ENCODE measurements around the gene TTC9. TPM values are rescaled to one million over a fixed set of nuclear protein-coding genes. Genes with fewer than 3 reads are reported as not detected.

Gene TTC9
- total and polyA plus RNA-seq, 2 donors (not counting 1 experiment from before 2014, with no cell fraction given), result 1.9 to 4.3 TPM

GRCh38 chr14:70704960-70705359, 63.2 kb downstream of the TTC9 start:
- no peaks in the 10 kb centered on the region for H4K20me1 ChIP-seq (ENCODE audit: control insufficient read depth, extremely low read depth, insufficient read depth, low read length)
- H3K4me3 ChIP-seq (replicated peaks in 1 of 4; ENCODE audit: control extremely low read depth in 1 of 4, insufficient read depth in 1 of 4, low read depth in 3 of 4, low read length in 4 of 4), result no peak overlapping the region
- H3K79me2 ChIP-seq (ENCODE audit: control insufficient read depth, insufficient read depth, low read length), result no peaks in the 10 kb centered on the region
- H3K36me3 ChIP-seq (ENCODE audit: control insufficient read depth, insufficient read depth, low read length), result no peaks in the 10 kb centered on the region
- DNase-seq (ENCODE audit: low read depth in 2 of 2), result no peak
- H3K27ac ChIP-seq (ENCODE audit: insufficient read depth, low read length), result no peak overlapping the region
- H3K27me3 ChIP-seq (ENCODE audit: control insufficient read depth, insufficient read depth, low read length), result peaks cover 4% of the 10 kb centered on the region
- TF ChIP-seq CTCF (conservative IDR thresholded peaks at IDR 0.05 in 1 of 2, IDR thresholded peaks at IDR 0.05 in 1 of 2; ENCODE audit: low read depth in 1 of 2, low read length in 2 of 2) (no peak), EZH2 (IDR thresholded peaks at IDR 0.05; ENCODE audit: low read length, missing control alignments) (no peak)
- H3K4me1 ChIP-seq (ENCODE audit: control insufficient read depth, extremely low read depth, insufficient read depth, low read length), result no peaks in the 10 kb centered on the region
- H3K9me3 ChIP-seq (ENCODE audit: control insufficient read depth, insufficient read depth, low read depth, low read length), result no peaks in the 10 kb centered on the region
- H3K9ac ChIP-seq (ENCODE audit: insufficient read depth, low read length), result no peak overlapping the region
- no peak overlapping the region for H3K4me2 ChIP-seq (ENCODE audit: extremely low read depth, insufficient read depth, low read length)
- H2AFZ ChIP-seq (ENCODE audit: low read length), result no peak overlapping the region

- Histone ChIP-seq H3K4me3 (replicated peaks in 1 of 4; ENCODE audit: control extremely low read depth in 1 of 4, insufficient read depth in 1 of 4, low read depth in 3 of 4, low read length in 4 of 4) (no peak overlapping the region), H3K4me2 (ENCODE audit: extremely low read depth, insufficient read depth, low read length) (no peak overlapping the region), H3K4me1 (ENCODE audit: control insufficient read depth, extremely low read depth, insufficient read depth, low read length) (no peaks in the 10 kb centered on the region), H3K36me3 (ENCODE audit: control insufficient read depth, insufficient read depth, low read length) (no peaks in the 10 kb centered on the region), H3K79me2 (ENCODE audit: control insufficient read depth, insufficient read depth, low read length) (no peaks in the 10 kb centered on the region), H3K9ac (ENCODE audit: insufficient read depth, low read length) (no peak overlapping the region), H3K27me3 (ENCODE audit: control insufficient read depth, insufficient read depth, low read length) (peaks cover 4% of the 10 kb centered on the region), H4K20me1 (ENCODE audit: control insufficient read depth, extremely low read depth, insufficient read depth, low read length) (no peaks in the 10 kb centered on the region), H3K9me3 (ENCODE audit: control insufficient read depth, insufficient read depth, low read depth, low read length) (no peaks in the 10 kb centered on the region), H2AFZ (ENCODE audit: low read length) (no peak overlapping the region), H3K27ac (ENCODE audit: insufficient read depth, low read length) (no peak overlapping the region)
- no peak for DNase-seq (ENCODE audit: low read depth in 2 of 2)
- TF ChIP-seq CTCF (conservative IDR thresholded peaks at IDR 0.05 in 1 of 2, IDR thresholded peaks at IDR 0.05 in 1 of 2; ENCODE audit: low read depth in 1 of 2, low read length in 2 of 2) (no peak), EZH2 (IDR thresholded peaks at IDR 0.05; ENCODE audit: low read length, missing control alignments) (no peak)
These were observed 64.5 kb downstream of the TTC9 start for GRCh38 chr14:70706177-70706576.

- Histone ChIP-seq H3K4me3 (replicated peaks in 1 of 4; ENCODE audit: control extremely low read depth in 1 of 4, insufficient read depth in 1 of 4, low read depth in 3 of 4, low read length in 4 of 4) (no peak overlapping the region), H3K79me2 (ENCODE audit: control insufficient read depth, insufficient read depth, low read length) (no peaks in the 10 kb centered on the region), H3K9ac (ENCODE audit: insufficient read depth, low read length) (no peak overlapping the region), H3K4me2 (ENCODE audit: extremely low read depth, insufficient read depth, low read length) (no peak overlapping the region), H3K27me3 (ENCODE audit: control insufficient read depth, insufficient read depth, low read length) (peaks cover 6% of the 10 kb centered on the region), H2AFZ (ENCODE audit: low read length) (no peak overlapping the region), H4K20me1 (ENCODE audit: control insufficient read depth, extremely low read depth, insufficient read depth, low read length) (no peaks in the 10 kb centered on the region), H3K36me3 (ENCODE audit: control insufficient read depth, insufficient read depth, low read length) (no peaks in the 10 kb centered on the region), H3K4me1 (ENCODE audit: control insufficient read depth, extremely low read depth, insufficient read depth, low read length) (no peaks in the 10 kb centered on the region), H3K27ac (ENCODE audit: insufficient read depth, low read length) (no peak overlapping the region), H3K9me3 (ENCODE audit: control insufficient read depth, insufficient read depth, low read depth, low read length) (no peaks in the 10 kb centered on the region)
- peak in 1 of 2 donors; percentile 89 for DNase-seq (ENCODE audit: low read depth in 2 of 2)
- no peak for TF ChIP-seq EZH2 (IDR thresholded peaks at IDR 0.05; ENCODE audit: low read length, missing control alignments)
- TF ChIP-seq CTCF (conservative IDR thresholded peaks at IDR 0.05 in 1 of 2, IDR thresholded peaks at IDR 0.05 in 1 of 2; ENCODE audit: low read depth in 1 of 2, low read length in 2 of 2), result no peak
These were observed 65.7 kb downstream of the TTC9 start for GRCh38 chr14:70707138-70708038.

Data from fibroblast of lung (primary cell).